PFSK-1 (cell line): ENCODE data around the gene ATP7B.

Experiments used
- FOXP2 ChIP-seq: optimal IDR thresholded peaks from 2 replicates; pipeline ENCODE3; 2011; ENCODE audit warnings: borderline replicate concordance, control low read depth, inconsistent platforms; ENCODE audit not compliant: insufficient read depth; ENCODE audit errors: extremely low read length, extremely low read depth
- POLR2AphosphoS5 ChIP-seq: IDR thresholded peaks from 2 replicates; pipeline ENCODE4 v1.6.1; 2012; ENCODE audit warnings: low read depth, mild to moderate bottlenecking, control low read depth, low read length, moderate library complexity
- REST ChIP-seq, 2 experiments: IDR thresholded peaks; 2 replicates each; pipeline versions ENCODE4 v1.6.1 to v1.8.0; 2011 to 2012; ENCODE audit warnings: low read depth in 2 of 2, low read length in 2 of 2, control low read depth in 1 of 2, inconsistent platforms in 1 of 2, mild to moderate bottlenecking in 1 of 2, moderate library complexity in 1 of 2; ENCODE audit not compliant: insufficient read depth in 1 of 2
- SIN3A ChIP-seq: IDR thresholded peaks from 2 replicates; pipeline ENCODE4 v1.6.1; 2012; ENCODE audit warnings: mild to moderate bottlenecking, low read length, moderate library complexity, borderline replicate concordance; ENCODE audit not compliant: insufficient read depth
- TAF1 ChIP-seq: IDR thresholded peaks from 2 replicates; pipeline ENCODE4 v1.6.1; 2012; ENCODE audit warnings: low read length, control low read depth, borderline replicate concordance; ENCODE audit not compliant: insufficient read depth

Gene ATP7B

DNA sequence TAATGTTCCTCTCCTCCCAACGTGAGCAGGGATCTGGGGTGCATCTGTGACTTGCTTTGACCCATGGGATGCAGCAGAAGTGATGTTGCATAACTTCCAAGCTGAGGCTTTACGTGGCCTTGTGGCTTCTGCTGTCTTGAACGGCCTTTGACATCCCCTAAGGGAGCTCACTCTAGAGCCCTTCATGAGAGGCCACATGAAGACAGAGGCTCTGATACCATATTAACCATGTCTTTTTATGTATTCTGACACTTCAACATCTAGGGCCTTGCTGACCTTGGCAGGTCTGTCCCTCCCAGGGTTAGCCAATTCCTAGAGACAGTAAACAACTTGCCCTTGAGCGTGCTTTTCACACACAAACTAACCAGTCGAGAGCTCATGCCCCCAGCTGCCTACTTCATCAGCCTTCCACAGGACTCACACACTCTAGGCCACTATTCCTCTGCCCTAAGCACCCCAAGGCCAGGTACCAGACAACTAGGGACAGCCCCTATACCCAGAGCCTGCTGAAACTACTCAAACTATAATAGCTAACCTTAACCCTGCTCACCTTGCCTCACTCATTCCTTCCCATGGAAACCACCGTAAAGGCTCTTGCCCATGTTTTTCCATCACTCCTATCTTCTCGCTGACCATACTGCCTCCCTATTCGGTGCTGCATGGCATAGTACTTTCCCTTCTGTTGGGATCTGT is 104.1 kb downstream of the ATP7B start:
- TF ChIP-seq REST (IDR thresholded peaks at IDR 0.05; ENCODE audit: insufficient read depth in 1 of 2, low read depth in 2 of 2, low read length in 2 of 2) (no peak), TAF1 (no peak), FOXP2 (no peak), SIN3A (no peak), POLR2AphosphoS5 (no peak)

DNA sequence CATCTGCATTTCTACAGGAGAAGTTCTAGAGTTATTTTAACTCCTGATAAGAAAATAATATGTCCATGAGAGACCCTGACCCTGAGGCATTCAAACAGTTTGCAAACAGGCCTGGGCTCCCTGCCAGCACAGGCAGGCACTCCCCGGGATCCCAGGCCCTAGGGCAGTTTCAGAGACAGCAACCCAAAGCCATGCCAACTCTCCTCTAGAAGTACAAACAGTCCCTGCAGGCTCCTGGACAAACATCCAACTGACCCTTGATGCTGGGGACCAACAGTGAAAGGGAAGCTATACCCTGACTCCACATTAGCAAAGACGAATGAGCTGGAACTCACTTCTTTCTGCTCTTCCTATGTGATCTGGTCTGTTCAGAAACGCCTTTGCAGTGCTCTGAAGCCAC is 104.7 kb downstream of the ATP7B start:
- TF ChIP-seq POLR2AphosphoS5 (no peak), FOXP2 (no peak), REST (IDR thresholded peaks at IDR 0.05; ENCODE audit: insufficient read depth in 1 of 2, low read depth in 2 of 2, low read length in 2 of 2) (no peak), SIN3A (no peak), TAF1 (no peak)

DNA sequence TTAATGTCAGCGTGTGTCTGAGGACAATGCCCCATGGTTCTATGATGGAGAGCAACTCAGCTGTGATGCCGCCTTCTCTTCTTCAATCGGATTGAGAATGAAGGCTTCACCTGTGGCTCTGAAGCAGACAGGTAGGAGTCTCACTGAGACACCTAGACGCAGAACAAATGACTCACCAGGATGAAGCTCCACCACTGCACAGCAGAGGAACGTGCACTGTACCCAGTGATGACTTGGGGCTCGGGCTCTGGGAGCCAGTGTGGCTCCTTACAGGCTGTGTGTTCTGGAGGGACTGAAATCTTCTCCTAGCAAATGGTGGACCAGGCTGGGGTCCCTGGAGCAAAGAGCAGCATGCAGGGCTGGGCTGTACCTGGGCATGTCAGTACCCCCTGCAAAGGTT is 105.5 kb downstream of the ATP7B start:
- no peak for TF ChIP-seq POLR2AphosphoS5
- TF ChIP-seq SIN3A: no peak
- no peak for TF ChIP-seq FOXP2
- TF ChIP-seq TAF1: no peak
- TF ChIP-seq REST (IDR thresholded peaks at IDR 0.05; ENCODE audit: insufficient read depth in 1 of 2, low read depth in 2 of 2, low read length in 2 of 2): no peak

DNA sequence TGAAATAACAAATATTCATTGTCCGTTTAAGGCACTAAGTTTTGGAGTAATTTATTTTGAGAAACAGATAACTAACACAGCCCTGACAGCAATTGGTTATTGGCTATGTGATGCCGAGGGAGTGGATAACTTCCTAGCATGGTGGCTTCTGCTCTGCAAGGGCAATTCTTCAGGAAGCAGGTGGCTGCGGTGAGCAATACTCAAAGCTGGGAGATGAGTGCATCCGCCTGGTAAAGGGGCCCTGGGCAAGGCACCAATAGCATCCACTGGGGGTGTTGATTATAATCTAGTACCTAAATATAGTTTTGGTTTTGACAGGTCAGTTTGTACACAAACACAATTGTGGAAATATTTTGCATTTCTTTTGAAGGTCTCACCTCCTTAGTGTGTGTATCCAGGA is 108.5 kb downstream of the ATP7B start:
- TF ChIP-seq POLR2AphosphoS5 (no peak), FOXP2 (no peak), REST (IDR thresholded peaks at IDR 0.05; ENCODE audit: insufficient read depth in 1 of 2, low read depth in 2 of 2, low read length in 2 of 2) (no peak), SIN3A (no peak), TAF1 (no peak)

DNA sequence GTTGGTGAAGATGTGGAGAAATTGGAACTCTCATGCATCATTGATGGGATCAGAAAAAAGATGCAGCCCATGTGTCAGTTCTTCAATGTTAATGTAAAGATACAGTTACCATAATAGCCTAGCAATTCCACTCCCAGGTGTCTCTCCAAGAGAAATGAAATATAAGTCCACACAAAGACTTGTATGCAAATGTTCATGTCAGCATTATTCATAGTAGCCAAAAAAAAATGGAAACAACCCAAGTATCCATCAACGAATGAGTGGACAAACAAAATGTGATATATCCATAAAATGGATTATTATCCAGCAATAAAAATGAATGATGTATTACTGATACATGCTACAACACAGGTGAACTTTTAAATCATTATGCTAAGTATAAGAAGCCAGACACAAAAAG is 110.8 kb downstream of the ATP7B start:
- TF ChIP-seq POLR2AphosphoS5: no peak
- TF ChIP-seq TAF1: no peak
- no peak for TF ChIP-seq SIN3A
- TF ChIP-seq REST (IDR thresholded peaks at IDR 0.05; ENCODE audit: insufficient read depth in 1 of 2, low read depth in 2 of 2, low read length in 2 of 2): no peak
- TF ChIP-seq FOXP2: no peak
